ENCODE results near the gene TMEM59L.

GRCh38 chr19:18617562-18617961 is 4.9 kb downstream of the TMEM59L start:
- TF ChIP-seq POLR2A (IDR thresholded peaks at IDR 0.05), result no peak
- TF ChIP-seq, protein P1, sequence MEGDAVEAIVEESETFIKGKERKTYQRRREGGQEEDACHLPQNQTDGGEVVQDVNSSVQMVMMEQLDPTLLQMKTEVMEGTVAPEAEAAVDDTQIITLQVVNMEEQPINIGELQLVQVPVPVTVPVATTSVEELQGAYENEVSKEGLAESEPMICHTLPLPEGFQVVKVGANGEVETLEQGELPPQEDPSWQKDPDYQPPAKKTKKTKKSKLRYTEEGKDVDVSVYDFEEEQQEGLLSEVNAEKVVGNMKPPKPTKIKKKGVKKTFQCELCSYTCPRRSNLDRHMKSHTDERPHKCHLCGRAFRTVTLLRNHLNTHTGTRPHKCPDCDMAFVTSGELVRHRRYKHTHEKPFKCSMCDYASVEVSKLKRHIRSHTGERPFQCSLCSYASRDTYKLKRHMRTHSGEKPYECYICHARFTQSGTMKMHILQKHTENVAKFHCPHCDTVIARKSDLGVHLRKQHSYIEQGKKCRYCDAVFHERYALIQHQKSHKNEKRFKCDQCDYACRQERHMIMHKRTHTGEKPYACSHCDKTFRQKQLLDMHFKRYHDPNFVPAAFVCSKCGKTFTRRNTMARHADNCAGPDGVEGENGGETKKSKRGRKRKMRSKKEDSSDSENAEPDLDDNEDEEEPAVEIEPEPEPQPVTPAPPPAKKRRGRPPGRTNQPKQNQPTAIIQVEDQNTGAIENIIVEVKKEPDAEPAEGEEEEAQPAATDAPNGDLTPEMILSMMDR (IDR thresholded peaks at IDR 0.05), result no peak
